Adrenal gland (tissue), 5 donors: ENCODE measurements around the gene RAP1GAP.

Experiments
- CTCF ChIP-seq, 6 experiments: fragments of 450-650 bp in 4 of 6; fragments of 200-600 bp in 2 of 6; sonication (generic) in 1 of 6; IDR thresholded peaks; 1 replicate in 5 of 6; 2 replicates in 1 of 6; pipeline versions ENCODE4 v1.5.1 to v1.8.0; 2016 to 2021; ENCODE audit warnings: antibody characterized with exemption in 6 of 6, mild to moderate bottlenecking in 2 of 6, moderate library complexity in 1 of 6
- POLR2A ChIP-seq, 2 donors: fragments of 450-650 bp; IDR thresholded peaks; one replicate each; pipeline ENCODE4 v1.6.1; 2017; ENCODE audit warnings: antibody characterized with exemption in 2 of 2, mild to moderate bottlenecking in 2 of 2, moderate library complexity in 1 of 2
- donor health status: DM: no; HTN: no; CAD: no.

- TF ChIP-seq POLR2A (IDR thresholded peaks at IDR 0.05) (no peak), CTCF (IDR thresholded peaks at IDR 0.05) (no peak)
Observed at GRCh38 chr1:21570885-21571284, 98.3 kb downstream of the RAP1GAP start.
